Psoas muscle (tissue), 8 donors: ENCODE results near the gene MPRIP. TPM values are rescaled to one million over a fixed set of nuclear protein-coding genes. Genes with fewer than 3 reads are reported as not detected.
A peak's percentile ranks its signal among the peaks of the same experiment; 100 is the strongest.

ENCODE experiments used
- ATAC-seq, 4 donors: fragments of 200-7000 bp; cut with Tn5 transposase; one replicate each; pipeline ENCODE4 v1.9.1; 2020; ENCODE audit warnings: moderate library complexity in 3 of 4, mild to moderate bottlenecking in 2 of 4
- DNase-seq, 2 donors: peaks; one replicate each; pipeline ENCODE4 v3.0.0-alpha.2; 2020
- H3K27ac ChIP-seq: fragments of 200-600 bp; one replicate; pipeline ENCODE4 v1.8.0; 2022
- H3K27me3 ChIP-seq, 3 donors: fragments of 200-600 bp in 1 of 3; one replicate each; pipeline versions ENCODE4 v1.6.1 to v1.8.0; 2013 to 2022; ENCODE audit warnings: low read length in 2 of 3, mild to moderate bottlenecking in 2 of 3, moderate library complexity in 1 of 3; ENCODE audit not compliant: insufficient read depth in 3 of 3
- H3K36me3 ChIP-seq, 2 donors: fragments of 200-600 bp in 1 of 2; one replicate each; pipeline versions ENCODE4 v1.6.1 to v1.8.0; 2013 to 2022; ENCODE audit warnings: low read depth in 1 of 2, mild to moderate bottlenecking in 1 of 2, moderate library complexity in 1 of 2; ENCODE audit not compliant: insufficient read depth in 1 of 2
- H3K4me1 ChIP-seq: fragments of 200-600 bp; one replicate; pipeline ENCODE4 v1.8.0; 2022
- H3K4me3 ChIP-seq: fragments of 200-600 bp; one replicate; pipeline ENCODE4 v1.8.0; 2022; ENCODE audit warnings: mild to moderate bottlenecking
- H3K9me3 ChIP-seq: fragments of 200-600 bp; one replicate; pipeline ENCODE4 v1.8.0; 2022
- CTCF ChIP-seq: fragments of 200-600 bp; IDR thresholded peaks from one replicate; pipeline ENCODE4 v1.8.0; 2022; ENCODE audit warnings: antibody characterized with exemption
- WGBS, 3 donors: extraction: QIAGEN DNeasy Blood & Tissue Kit; methylation state at CpG; one replicate each; pipeline versions ENCODE4 v1.1.6 to v1.1.7; 2013; 5-methylcytosine and 5-hydroxymethylcytosine counted together
- intact Hi-C, 2 donors: fragments of 100-400 bp; cut with DNase I; formaldehyde crosslinking; loops; one replicate each; pipeline versions ENCODE4 v1.11.0 to v1.14.2; 2022
- polyA plus RNA-seq, 3 donors: library from polyadenylated mRNA; stranded (reverse); fragments of 200-250 nt; gene quantifications; one replicate each; pipeline ENCODE4 v1.2.3, GENCODE V29; 2013
- total RNA-seq, 4 donors: library from RNA; stranded (reverse); fragmentation: NEBNext Ultra II Directional in 2 of 4; extraction: Animal tissue kit (Norgen Biotek cat#: 25700) in 2 of 4; gene quantifications; one replicate each; pipeline versions ENCODE4 v1.2.1 to v1.2.4, GENCODE V29; 2021 to 2023
- donor health status: healthy with polysubstance abuse.
- donor health status: DM: no; HTN: no; CAD: no; lungs with moderate emphysema.
- donor health status: Bipolar disorder and iron deficiency.
- donor health status: healthy.
- donor health status: DM: yes; HTN: yes; CAD: no.
- donor health status: DM: no; HTN: no; CAD: no.
- donor health status: DM: no; HTN: no; CAD: no.
- donor health status: DM: yes; HTN: yes; CAD: no.

MPRIP gene
- total and polyA plus RNA-seq, 7 donors, result 142 to 322 (median 244) TPM

- Histone ChIP-seq H3K27me3 (no peaks in the 10 kb centered on the region), H3K9me3 (no peaks in the 10 kb centered on the region), H3K36me3 (no peaks in the 10 kb centered on the region), H3K4me3 (no peak overlapping the region), H3K27ac (peak overlapping the region; percentile 73), H3K4me1 (peaks cover 97% of the 10 kb centered on the region)
- WGBS, 3 donors, result 30 to 48% (median 34%) methylated on average over 7 of the region's 7 CpGs
- DNase-seq, result peak in 1 of 2 donors; percentile 52
- TF ChIP-seq CTCF, result no peak
- peak in 3 of 4 donors; percentile 64 to 70 (median 64) for ATAC-seq
- intact Hi-C loops, result loop anchor here in 1 of 2 donors (10.0 kb wide), 1 partner anchor 57 kb away; no protein-coding TSS in a partner anchor
Measured at GRCh38 chr17:17107891-17108431, 65.7 kb downstream of the MPRIP start.

GRCh38 chr17:17108451-17109049 lies 66.3 kb downstream of the MPRIP start:
- no peak for TF ChIP-seq CTCF
- Histone ChIP-seq H3K27ac (peak overlapping the region; percentile 73), H3K9me3 (no peaks in the 10 kb centered on the region), H3K36me3 (no peaks in the 10 kb centered on the region), H3K27me3 (no peaks in the 10 kb centered on the region), H3K4me3 (no peak overlapping the region), H3K4me1 (peaks cover 97% of the 10 kb centered on the region)
- ATAC-seq (peak in 3 of 4 donors; percentile 17 to 37 (median 34)), DNase-seq (peak in 1 of 2 donors; percentile 60)
- intact Hi-C loops, result loop anchor here in 1 of 2 donors (10.0 kb wide), 1 partner anchor 56 kb away; no protein-coding TSS in a partner anchor
- 52 to 78% (median 57%) methylated on average over 8 of the region's 8 CpGs for WGBS, 3 donors

- Histone ChIP-seq H3K27ac (no peak overlapping the region), H3K36me3 (no peaks in the 10 kb centered on the region), H3K4me3 (no peak overlapping the region), H3K4me1 (peaks cover 97% of the 10 kb centered on the region), H3K27me3 (no peaks in the 10 kb centered on the region), H3K9me3 (no peaks in the 10 kb centered on the region)
- ATAC-seq (peak in 2 of 4 donors; percentile 27 to 35), DNase-seq (peak in 1 of 2 donors; percentile 44)
- intact Hi-C loops, result loop anchor here in 1 of 2 donors (10.0 kb wide), 1 partner anchor 56 kb away; no protein-coding TSS in a partner anchor
- WGBS, 3 donors, result 51 to 63% (median 56%) methylated on average over 4 of the region's 4 CpGs
- peak; percentile 24 for TF ChIP-seq CTCF
Measured at GRCh38 chr17:17109256-17109655, 67.0 kb downstream of the MPRIP start.

- Histone ChIP-seq H3K27me3 (no peaks in the 10 kb centered on the region), H3K4me3 (no peak overlapping the region), H3K27ac (no peak overlapping the region), H3K36me3 (no peaks in the 10 kb centered on the region), H3K9me3 (no peaks in the 10 kb centered on the region), H3K4me1 (peaks cover 97% of the 10 kb centered on the region)
- intact Hi-C loops, result loop anchor here in 1 of 2 donors (10.0 kb wide), 1 partner anchor 55 kb away; no protein-coding TSS in a partner anchor
- peak in 1 of 2 donors; percentile 56 for DNase-seq
- no peak for ATAC-seq
- TF ChIP-seq CTCF, result no peak
- 66 to 70% (median 68%) methylated on average over 5 of the region's 5 CpGs for WGBS, 3 donors
Measured at GRCh38 chr17:17109907-17110306, 67.7 kb downstream of the MPRIP start.
